Measurements from ENCODE around the gene CEP135. TPM values are rescaled to one million over a fixed set of nuclear protein-coding genes. Genes with fewer than 3 reads are reported as not detected.

Gene CEP135
- total and polyA plus RNA-seq, 2 donors (not counting 3 experiments of a cell fraction or from before 2014, with no cell fraction given) = 2.8 to 15.3 TPM

GRCh38 chr4:56077676-56078075 lies 128.9 kb downstream of the CEP135 start:
- Histone ChIP-seq H3K79me2 (ENCODE audit: control insufficient read depth, insufficient read depth, low read length) (no peaks in the 10 kb centered on the region), H4K20me1 (replicated peaks; ENCODE audit: control insufficient read depth, extremely low read depth, insufficient read depth, low read length) (no peaks in the 10 kb centered on the region), H3K9me3 (replicated peaks; ENCODE audit: control insufficient read depth, insufficient read depth, low read length) (no peaks in the 10 kb centered on the region), H3K36me3 (ENCODE audit: control insufficient read depth in 2 of 2, extremely low read depth in 1 of 2, insufficient read depth in 2 of 2, low read length in 2 of 2) (no peaks in the 10 kb centered on the region), H3K9ac (replicated peaks; ENCODE audit: extremely low read depth, insufficient read depth, low read length) (no peak overlapping the region), H2AFZ (ENCODE audit: low read depth, low read length) (no peak overlapping the region), H3K27ac (ENCODE audit: insufficient read depth, low read depth, low read length) (no peak overlapping the region), H3K27me3 (ENCODE audit: control insufficient read depth in 2 of 2, insufficient read depth in 2 of 2, low read length in 2 of 2) (no peaks in the 10 kb centered on the region), H3K9me1 (replicated peaks; ENCODE audit: control insufficient read depth, extremely low read depth, insufficient read depth, low read length) (no peaks in the 10 kb centered on the region), H3K4me3 (replicated peaks in 1 of 3; ENCODE audit: insufficient read depth in 1 of 3, low read depth in 1 of 3, low read length in 3 of 3) (no peak overlapping the region), H3K4me1 (ENCODE audit: control insufficient read depth, extremely low read depth, insufficient read depth, low read length) (no peaks in the 10 kb centered on the region), H3K4me2 (ENCODE audit: insufficient read depth, low read length) (no peak overlapping the region)
- intact Hi-C loops (cut with micrococcal nuclease) (no loop called here), dilution Hi-C loops (cut with MboI; ENCODE audit: extremely low pct_ligation_motif_present, low sequenced_read_pairs) (no loop called here)
- BruUV-seq (replicated peaks) = no TSS peak
- TF ChIP-seq FOS (IDR thresholded peaks at IDR 0.05; ENCODE audit: borderline replicate concordance, insufficient read depth, low read length) = no peak
- no peak for TF ChIP-seq JUN (IDR thresholded peaks at IDR 0.05; ENCODE audit: borderline replicate concordance, insufficient read depth, insufficient read length, low read depth)
- TF ChIP-seq MYC (IDR thresholded peaks at IDR 0.05; ENCODE audit: low read depth, low read length) = no peak
- TF ChIP-seq EZH2 (IDR thresholded peaks at IDR 0.05; ENCODE audit: borderline replicate concordance, low read depth, low read length, severe bottlenecking) = no peak
- TF ChIP-seq POLR2A (IDR thresholded peaks at IDR 0.05; ENCODE audit: low read depth, low read length) = no peak
- TF ChIP-seq CTCF (IDR thresholded peaks at IDR 0.05; ENCODE audit: extremely low read depth in 1 of 2, insufficient read depth in 1 of 2, low read depth in 1 of 2, low read length in 2 of 2) = no peak
- TF ChIP-seq GATA2 (IDR thresholded peaks at IDR 0.05; ENCODE audit: insufficient read depth, insufficient read length, low read depth, low read length) = no peak
- TF ChIP-seq MAX (IDR thresholded peaks at IDR 0.05; ENCODE audit: insufficient read depth, insufficient read length) = no peak
- TF ChIP-seq POLR2AphosphoS5 (IDR thresholded peaks at IDR 0.05; ENCODE audit: insufficient read depth, low read depth, low read length) = no peak
- ChIA-PET CTCF (no interaction called here), POLR2A (interaction anchor here (0.6 kb wide), 1 partner anchor 89 kb away, joined by 3 read pairs; no protein-coding TSS in a partner anchor)
- DNase-seq (ENCODE audit: low read depth, low spot score) = no peak
- no peak for FAIRE-seq
